ENCODE data around the gene PRPS1L1. TPM values are rescaled to one million over a fixed set of nuclear protein-coding genes. Genes with fewer than 3 reads are reported as not detected.

The PRPS1L1 gene
- total and polyA plus RNA-seq, 12 donors, result not detected

- intact Hi-C loops (cut with DNase I), result loop anchor here in 6 of 10 donors (5.0 to 10.0 kb wide), 5 partner anchors 231 to 284 kb away; no protein-coding TSS in a partner anchor
- no peak for DNase-seq
- no peaks in the 10 kb centered on the region for H3K36me3 ChIP-seq
- no peak overlapping the region for H3K4me3 ChIP-seq
- H3K27me3 ChIP-seq, result no peaks in the 10 kb centered on the region
- H3K4me1 ChIP-seq, result no peaks in the 10 kb centered on the region
- H3K27ac ChIP-seq, result no peak overlapping the region
- no peaks in the 10 kb centered on the region for H3K9me3 ChIP-seq
- WGBS, 2 donors, result 82 to 94% methylated on average over 5 of the region's 5 CpGs
- TF ChIP-seq CTCF (IDR thresholded peaks at IDR 0.05), result no peak
- no peak for ATAC-seq
Measured at GRCh38 chr7:18063149-18063901, 35.7 kb upstream of the PRPS1L1 start.

GRCh38 chr7:18059171-18059570 is 31.5 kb upstream of the PRPS1L1 start:
- TF ChIP-seq CTCF (IDR thresholded peaks at IDR 0.05), result no peak
- no peak overlapping the region for H3K27ac ChIP-seq
- no peaks in the 10 kb centered on the region for H3K4me1 ChIP-seq
- DNase-seq, result no peak
- H3K4me3 ChIP-seq, result no peak overlapping the region
- WGBS, 2 donors, result 91 to 94% methylated on average over 4 of the region's 4 CpGs
- H3K9me3 ChIP-seq, result no peaks in the 10 kb centered on the region
- H3K27me3 ChIP-seq, result no peaks in the 10 kb centered on the region
- no peak for ATAC-seq
- no peaks in the 10 kb centered on the region for H3K36me3 ChIP-seq
- intact Hi-C loops (cut with DNase I), result no loop called here

- Histone ChIP-seq H3K27me3 (no peaks in the 10 kb centered on the region), H3K4me3 (no peak overlapping the region), H3K9me3 (no peaks in the 10 kb centered on the region), H3K4me1 (no peaks in the 10 kb centered on the region), H3K36me3 (no peaks in the 10 kb centered on the region), H3K27ac (no peak overlapping the region)
- DNase-seq (no peak), ATAC-seq (no peak)
- WGBS, 2 donors, result 82 to 84% methylated on average over 2 of the region's 2 CpGs
- TF ChIP-seq CTCF (IDR thresholded peaks at IDR 0.05), result no peak
- intact Hi-C loops (cut with DNase I), result no loop called here
Measured at GRCh38 chr7:18053941-18054340, 26.3 kb upstream of the PRPS1L1 start.

- Histone ChIP-seq H3K27ac (no peak overlapping the region), H3K4me1 (no peaks in the 10 kb centered on the region), H3K36me3 (no peaks in the 10 kb centered on the region), H3K9me3 (no peaks in the 10 kb centered on the region), H3K27me3 (no peaks in the 10 kb centered on the region), H3K4me3 (no peak overlapping the region)
- TF ChIP-seq CTCF (IDR thresholded peaks at IDR 0.05), result no peak
- ATAC-seq, result no peak
- WGBS, 2 donors, result 61 to 64% methylated on average over 2 of the region's 2 CpGs
- DNase-seq, result no peak
- intact Hi-C loops (cut with DNase I), result no loop called here
Measured at GRCh38 chr7:18053177-18053928, 25.7 kb upstream of the PRPS1L1 start.
